Esophagus squamous epithelium (tissue), 4 donors: ENCODE measurements around the gene CACUL1.

ENCODE experiments used
- CTCF ChIP-seq, 6 experiments: fragments of 450-650 bp in 4 of 6; fragments of 200-600 bp in 2 of 6; sonication (generic) in 2 of 6; IDR thresholded peaks; one replicate each; pipeline ENCODE4 v1.5.1; 2016 to 2019; ENCODE audit warnings: antibody characterized with exemption in 6 of 6, mild to moderate bottlenecking in 4 of 6, moderate library complexity in 4 of 6
- POLR2A ChIP-seq, 4 donors: fragments of 450-650 bp; IDR thresholded peaks; one replicate each; pipeline ENCODE4 v1.6.1; 2017; ENCODE audit warnings: antibody characterized with exemption in 4 of 4, mild to moderate bottlenecking in 4 of 4, moderate library complexity in 3 of 4

DNA sequence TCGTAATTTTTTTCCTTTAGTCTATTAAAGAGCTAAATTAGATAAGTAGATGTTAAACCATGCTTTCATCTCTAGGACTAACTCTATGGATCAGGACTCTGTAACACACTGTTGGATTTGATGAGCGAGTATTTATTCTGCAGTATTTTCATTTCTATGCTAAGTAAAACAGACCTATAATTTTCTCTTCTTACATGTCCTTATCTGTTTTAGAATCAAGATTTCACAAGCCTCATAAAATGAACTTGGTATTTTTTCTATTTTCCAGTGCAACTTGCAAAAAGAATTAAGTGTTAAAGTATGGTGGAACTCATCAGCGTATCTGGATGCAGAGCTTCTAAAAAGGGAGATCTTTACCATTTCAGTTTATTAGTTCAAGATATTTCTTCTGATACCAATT, 2.4 kb downstream of the CACUL1 start:
- TF ChIP-seq CTCF (IDR thresholded peaks at IDR 0.05) (no peak), POLR2A (IDR thresholded peaks at IDR 0.05) (no peak)
